Keratinocyte (primary cell): ENCODE data around the gene BIK.

ENCODE experiments used
- CTCF ChIP-seq, 3 experiments: IDR thresholded peaks in 1 of 3; conservative IDR thresholded peaks in 1 of 3; optimal IDR thresholded peaks in 1 of 3; 2 replicates in 2 of 3; 3 replicates in 1 of 3; pipeline versions ENCODE3 to v1.5.1; 2011; ENCODE audit warnings: low read length in 3 of 3, mild to moderate bottlenecking in 3 of 3, moderate library complexity in 2 of 3, control low read depth in 1 of 3, inconsistent platforms in 1 of 3; ENCODE audit not compliant: insufficient read depth in 2 of 3; ENCODE audit errors: extremely low read depth in 1 of 3
- EZH2 ChIP-seq: IDR thresholded peaks from one replicate; pipeline ENCODE4 v1.6.1; 2012; ENCODE audit warnings: inconsistent platforms, mild to moderate bottlenecking, low read length, moderate library complexity

- TF ChIP-seq CTCF (optimal IDR thresholded peaks at IDR 0.05 in 1 of 3, IDR thresholded peaks at IDR 0.05 in 1 of 3, conservative IDR thresholded peaks at IDR 0.05 in 1 of 3; ENCODE audit: extremely low read depth in 1 of 3, insufficient read depth in 2 of 3, low read length in 3 of 3) = no peak
- no peak for TF ChIP-seq EZH2
These were observed 12.2 kb upstream of the BIK start for GRCh38 chr22:43098356-43098755.
